HEK293 (cell line): Measurements from ENCODE around the gene GALNT13.

Experiments used
- CTCF ChIP-seq: fragments of 450-650 bp; formaldehyde crosslinking; IDR thresholded peaks from 2 replicates; pipeline ENCODE4 v1.5.1; 2016; ENCODE audit warnings: missing biosample characterization, missing genetic modification characterization
- MZF1 ChIP-seq: fragments of 450-650 bp; formaldehyde crosslinking; IDR thresholded peaks from 2 replicates; pipeline ENCODE4 v1.5.1; 2017; ENCODE audit warnings: missing biosample characterization, missing genetic modification characterization, borderline replicate concordance
- RBAK ChIP-seq: fragments of 450-650 bp; formaldehyde crosslinking; IDR thresholded peaks from 2 replicates; pipeline ENCODE4 v1.5.1; 2016; ENCODE audit warnings: missing biosample characterization, missing genetic modification characterization
- TCF7L2 ChIP-seq: IDR thresholded peaks from 2 replicates; pipeline ENCODE4 v1.6.1; 2011; ENCODE audit warnings: low read depth, mild to moderate bottlenecking, inconsistent platforms, low read length, moderate library complexity, borderline replicate concordance
- ZNF274 ChIP-seq, 2 experiments: fragments of 200-500 bp in 1 of 2; fragments of 450-650 bp in 1 of 2; sonication (Bioruptor generic) in 1 of 2; formaldehyde crosslinking in 1 of 2; IDR thresholded peaks; 2 replicates each; pipeline versions ENCODE4 v1.5.1 to v1.6.1; 2014 to 2016; ENCODE audit warnings: borderline replicate concordance in 1 of 2, inconsistent platforms in 1 of 2, low read length in 1 of 2, missing biosample characterization in 1 of 2, missing genetic modification characterization in 1 of 2
- ZNF600 ChIP-seq: fragments of 450-650 bp; formaldehyde crosslinking; IDR thresholded peaks from 2 replicates; pipeline ENCODE4 v1.5.1; 2016; ENCODE audit warnings: missing biosample characterization, missing genetic modification characterization
- ZNF704 ChIP-seq: fragments of 450-650 bp; formaldehyde crosslinking; IDR thresholded peaks from 2 replicates; pipeline ENCODE4 v1.5.1; 2016; ENCODE audit warnings: missing biosample characterization, missing genetic modification characterization

DNA sequence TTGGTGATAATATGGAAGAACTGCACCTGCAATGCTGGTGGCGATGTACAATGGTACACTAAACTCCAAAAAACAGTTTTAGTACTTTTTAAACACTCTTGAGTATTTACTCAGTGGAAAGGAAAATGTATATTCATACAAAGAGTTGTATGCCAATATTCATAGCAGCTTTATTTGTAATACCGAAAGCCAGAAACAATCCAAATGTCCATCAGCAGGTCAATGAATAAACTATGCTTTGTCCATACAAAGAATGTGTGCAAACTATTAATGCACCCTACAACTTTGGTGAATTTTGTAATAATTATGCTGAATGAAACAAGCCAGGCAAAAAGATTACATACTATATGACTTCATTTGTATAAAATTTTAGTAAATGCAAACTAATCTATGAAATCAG is 396.3 kb downstream of the GALNT13 start:
- TF ChIP-seq MZF1 (tag by site-specific recombination): no peak
- no peak for TF ChIP-seq ZNF704 (tag by site-specific recombination)
- no peak for TF ChIP-seq CTCF (tag by site-specific recombination)
- no peak for TF ChIP-seq ZNF600 (tag by site-specific recombination)
- TF ChIP-seq RBAK (tag by site-specific recombination): no peak
- no peak for TF ChIP-seq TCF7L2
- TF ChIP-seq ZNF274 (IDR thresholded peaks at IDR 0.05; ENCODE audit: low read length): no peak
- TF ChIP-seq ZNF274 (tag by site-specific recombination; IDR thresholded peaks at IDR 0.05; ENCODE audit: borderline replicate concordance): no peak
